ENCODE data around the gene TP53I11.

- no peak for TF ChIP-seq CTCF (IDR thresholded peaks at IDR 0.05)
- no peak for TF ChIP-seq EZH2phosphoT487 (IDR thresholded peaks at IDR 0.05)
Observed at GRCh38 chr11:44980533-44981427, 30.1 kb upstream of the TP53I11 start.

All from neural progenitor cell (in vitro differentiated cells).